CD8-positive, alpha-beta memory T cell (primary cell): ENCODE data around the gene VEGFA. TPM values are rescaled to one million over a fixed set of nuclear protein-coding genes. Genes with fewer than 3 reads are reported as not detected.

ENCODE experiments used
- CTCF ChIA-PET: fragments of 350-600 bp; sonication (Branson Sonifier 250); formaldehyde crosslinking; loops from one replicate; lab custom pipeline; 2021; ENCODE audit warnings: antibody characterized with exemption; lab: Charles Lee
- POLR2A ChIA-PET: fragments of 350-600 bp; sonication (Branson Sonifier 250); formaldehyde crosslinking; loops from one replicate; lab custom pipeline; 2021; ENCODE audit warnings: antibody characterized with exemption; lab: Charles Lee
- DNase-seq, 5 donors: peaks; one replicate each; pipeline versions ENCODE4 v3.0.0 to v3.0.0-alpha.2; 2020 to 2022; ENCODE audit warnings: mixed read lengths in 1 of 5
- H3K27ac ChIP-seq: one replicate; pipeline ENCODE4 v1.7.0; 2013; ENCODE audit warnings: low read depth, mild to moderate bottlenecking, low read length, moderate library complexity
- H3K27me3 ChIP-seq: 2 replicates; pipeline ENCODE4 v1.7.0; 2013; ENCODE audit warnings: low read length, mild to moderate bottlenecking; ENCODE audit not compliant: insufficient read depth, poor library complexity, severe bottlenecking
- H3K36me3 ChIP-seq: 2 replicates; pipeline ENCODE4 v1.7.0; 2013; ENCODE audit warnings: mild to moderate bottlenecking, low read length, moderate library complexity; ENCODE audit not compliant: insufficient read depth
- H3K4me1 ChIP-seq: 2 replicates; pipeline ENCODE4 v1.7.0; 2013; ENCODE audit warnings: mild to moderate bottlenecking, low read length, moderate library complexity; ENCODE audit not compliant: insufficient read depth
- H3K4me3 ChIP-seq: 2 replicates; pipeline ENCODE4 v1.7.0; 2013; ENCODE audit warnings: mild to moderate bottlenecking, low read length
- H3K9me3 ChIP-seq: 2 replicates; pipeline ENCODE4 v1.7.0; 2013; ENCODE audit warnings: mild to moderate bottlenecking, low read length
- H3K27ac Mint-ChIP-seq, 8 donors: one replicate each; pipeline ENCODE4 v1.8.0; 2020 to 2021; ENCODE audit warnings: mixed read lengths in 8 of 8, mild to moderate bottlenecking in 6 of 8, inconsistent platforms in 3 of 8, moderate library complexity in 3 of 8
- H3K27me3 Mint-ChIP-seq, 2 donors: one replicate each; pipeline ENCODE4 v1.8.0; 2020 to 2021; ENCODE audit warnings: mixed read lengths in 2 of 2, mild to moderate bottlenecking in 1 of 2, moderate library complexity in 1 of 2
- H3K36me3 Mint-ChIP-seq, 3 donors: one replicate each; pipeline ENCODE4 v1.8.0; 2020 to 2021; ENCODE audit warnings: mixed read lengths in 3 of 3, inconsistent platforms in 1 of 3, mild to moderate bottlenecking in 1 of 3
- H3K4me1 Mint-ChIP-seq, 3 donors: one replicate each; pipeline ENCODE4 v1.8.0; 2020 to 2021; ENCODE audit warnings: mixed read lengths in 3 of 3, inconsistent platforms in 1 of 3, mild to moderate bottlenecking in 1 of 3
- H3K4me3 Mint-ChIP-seq, 7 donors: one replicate each; pipeline ENCODE4 v1.8.0; 2020 to 2021; ENCODE audit warnings: mixed read lengths in 7 of 7, mild to moderate bottlenecking in 6 of 7, moderate library complexity in 4 of 7, inconsistent platforms in 2 of 7
- H3K9me3 Mint-ChIP-seq, 5 donors: one replicate each; pipeline ENCODE4 v1.8.0; 2020 to 2022; ENCODE audit warnings: mixed read lengths in 5 of 5, mild to moderate bottlenecking in 3 of 5, moderate library complexity in 2 of 5, inconsistent platforms in 1 of 5
- polyA plus RNA-seq: library from polyadenylated mRNA; unstranded; fragments of 300-500 nt; fragmentation: Illumina TruSeq; gene quantifications from one replicate; pipeline ENCODE4 v1.2.3, GENCODE V29; 2021
- total RNA-seq, 2 experiments: library from RNA; stranded (reverse); gene quantifications; one replicate each; pipeline ENCODE4 v1.2.3, GENCODE V29; 2021

Gene VEGFA
- total and polyA plus RNA-seq, 3 experiments from 2014 or later: 16.4 to 17.5 TPM; not detected in 1

- Histone ChIP-seq H3K27ac (peak overlapping the region; percentile 33), H3K27me3 (no peaks in the 10 kb centered on the region), H3K36me3 (no peaks in the 10 kb centered on the region), H3K4me1 (peaks cover 26% of the 10 kb centered on the region), H3K9me3 (peaks cover under 1% of the 10 kb centered on the region), H3K4me3 (peak overlapping the region; percentile 24)
- DNase-seq: no peak
- Mint-ChIP-seq H3K36me3 (peaks cover 0 to 4% (median 0%) of the 10 kb centered on the region in 3 donors), H3K4me1 (peaks cover 23 to 33% (median 28%) of the 10 kb centered on the region in 3 donors), H3K4me3 (peak overlapping the region in 6 of 7 donors; percentile 28 to 64 (median 50)), H3K27ac (peak overlapping the region; percentile 62 to 94 (median 90)), H3K27me3 (no peaks in the 10 kb centered on the region), H3K9me3 (peaks cover 3 to 12% (median 8%) of the 10 kb centered on the region in 5 donors)
- CTCF ChIA-PET: interaction anchor here (1.7 to 2.6 kb wide), 5 partner anchors 14 to 353 kb away, joined by 5 to 32 read pairs (median 30); partner anchors contain the start of gene VEGFA
- POLR2A ChIA-PET: interaction anchor here (1.2 kb wide), 1 partner anchor 43 kb away, joined by 4 read pairs; no protein-coding TSS in a partner anchor
These were observed 44.1 kb upstream of the VEGFA start for GRCh38 chr6:43725643-43726580.

- Histone ChIP-seq H3K9me3 (peaks cover 4% of the 10 kb centered on the region), H3K4me3 (no peak overlapping the region), H3K4me1 (peaks cover 26% of the 10 kb centered on the region), H3K27ac (no peak overlapping the region), H3K27me3 (no peaks in the 10 kb centered on the region), H3K36me3 (no peaks in the 10 kb centered on the region)
- POLR2A ChIA-PET: no interaction called here
- Mint-ChIP-seq H3K4me1 (peaks cover 23 to 33% (median 32%) of the 10 kb centered on the region in 3 donors), H3K27me3 (no peaks in the 10 kb centered on the region), H3K27ac (peak overlapping the region in 5 of 8 donors; percentile 7 to 93 (median 59)), H3K9me3 (peaks cover 3 to 19% (median 17%) of the 10 kb centered on the region in 5 donors), H3K36me3 (peaks cover 0 to 4% (median 0%) of the 10 kb centered on the region in 3 donors), H3K4me3 (no peak overlapping the region)
- no peak for DNase-seq
- CTCF ChIA-PET: no interaction called here
These were observed 42.4 kb upstream of the VEGFA start for GRCh38 chr6:43727634-43728033.

GRCh38 chr6:43728586-43728985, 41.4 kb upstream of the VEGFA start:
- H3K4me3 ChIP-seq: no peak overlapping the region
- no peaks in the 10 kb centered on the region for H3K36me3 ChIP-seq
- H3K9me3 ChIP-seq: peaks cover 4% of the 10 kb centered on the region
- Mint-ChIP-seq H3K9me3 (peaks cover 6 to 19% (median 17%) of the 10 kb centered on the region in 5 donors), H3K4me1 (peaks cover 23 to 33% (median 32%) of the 10 kb centered on the region in 3 donors), H3K27me3 (no peaks in the 10 kb centered on the region), H3K36me3 (peaks cover 0 to 7% (median 0%) of the 10 kb centered on the region in 3 donors), H3K27ac (peak overlapping the region in 3 of 8 donors; percentile 10 to 93 (median 26)), H3K4me3 (no peak overlapping the region)
- H3K27ac ChIP-seq: no peak overlapping the region
- ChIA-PET POLR2A (no interaction called here), CTCF (no interaction called here)
- H3K27me3 ChIP-seq: no peaks in the 10 kb centered on the region
- DNase-seq: no peak
- peaks cover 26% of the 10 kb centered on the region for H3K4me1 ChIP-seq

GRCh38 chr6:43729537-43729936, 40.5 kb upstream of the VEGFA start:
- Mint-ChIP-seq H3K27ac (no peak overlapping the region), H3K4me1 (peaks cover 15 to 30% (median 29%) of the 10 kb centered on the region in 3 donors), H3K9me3 (peaks cover 6 to 19% (median 17%) of the 10 kb centered on the region in 5 donors), H3K27me3 (no peaks in the 10 kb centered on the region), H3K4me3 (no peak overlapping the region), H3K36me3 (peaks cover 0 to 7% (median 0%) of the 10 kb centered on the region in 3 donors)
- ChIA-PET POLR2A (no interaction called here), CTCF (no interaction called here)
- Histone ChIP-seq H3K27ac (no peak overlapping the region), H3K4me3 (no peak overlapping the region), H3K4me1 (peaks cover 24% of the 10 kb centered on the region), H3K36me3 (no peaks in the 10 kb centered on the region), H3K9me3 (peaks cover 4% of the 10 kb centered on the region), H3K27me3 (no peaks in the 10 kb centered on the region)
- no peak for DNase-seq

- no peak overlapping the region for H3K4me3 ChIP-seq
- ChIA-PET POLR2A (no interaction called here), CTCF (no interaction called here)
- DNase-seq: no peak
- H3K4me1 ChIP-seq: peaks cover 15% of the 10 kb centered on the region
- H3K36me3 ChIP-seq: no peaks in the 10 kb centered on the region
- peak overlapping the region in 1 of 8 donors; percentile 69 for H3K27ac Mint-ChIP-seq
- H3K9me3 ChIP-seq: peaks cover 4% of the 10 kb centered on the region
- peaks cover 6 to 19% (median 17%) of the 10 kb centered on the region in 5 donors for H3K9me3 Mint-ChIP-seq
- H3K27ac ChIP-seq: no peak overlapping the region
- H3K4me1 Mint-ChIP-seq: peaks cover 5 to 22% (median 22%) of the 10 kb centered on the region in 3 donors
- no peak overlapping the region for H3K4me3 Mint-ChIP-seq
- H3K27me3 ChIP-seq: no peaks in the 10 kb centered on the region
- peaks cover 0 to 7% (median 0%) of the 10 kb centered on the region in 3 donors for H3K36me3 Mint-ChIP-seq
- no peaks in the 10 kb centered on the region for H3K27me3 Mint-ChIP-seq
These were observed 39.4 kb upstream of the VEGFA start for GRCh38 chr6:43730634-43731033.

GRCh38 chr6:43733471-43734293, 36.3 kb upstream of the VEGFA start:
- H3K36me3 ChIP-seq: no peaks in the 10 kb centered on the region
- peaks cover 6 to 19% (median 17%) of the 10 kb centered on the region in 5 donors for H3K9me3 Mint-ChIP-seq

GRCh38 chr6:43734294-43734665, 35.7 kb upstream of the VEGFA start:
- H3K27ac ChIP-seq: no peak overlapping the region
- POLR2A ChIA-PET: no interaction called here
- H3K4me3 Mint-ChIP-seq: no peak overlapping the region
- H3K9me3 Mint-ChIP-seq: peaks cover 6 to 19% (median 16%) of the 10 kb centered on the region in 5 donors
- peak overlapping the region in 3 of 8 donors; percentile 26 to 95 (median 38) for H3K27ac Mint-ChIP-seq
- CTCF ChIA-PET: interaction anchor here (1.4 kb wide), 1 partner anchor 35 kb away, joined by 5 read pairs; no protein-coding TSS in a partner anchor
- H3K9me3 ChIP-seq: peaks cover 4% of the 10 kb centered on the region
- H3K27me3 ChIP-seq: no peaks in the 10 kb centered on the region
- H3K4me3 ChIP-seq: no peak overlapping the region
- H3K4me1 Mint-ChIP-seq: peaks cover 2 to 14% (median 10%) of the 10 kb centered on the region in 3 donors
- H3K4me1 ChIP-seq: peaks cover 12% of the 10 kb centered on the region
- H3K36me3 ChIP-seq: no peaks in the 10 kb centered on the region
- no peak for DNase-seq
- H3K36me3 Mint-ChIP-seq: peaks cover 0 to 7% (median 0%) of the 10 kb centered on the region in 3 donors
- H3K27me3 Mint-ChIP-seq: no peaks in the 10 kb centered on the region

More at GRCh38 chr6:43733471-43734293, 36.3 kb upstream of the VEGFA start:
- peak in 2 of 5 donors; percentile 30 to 63 for DNase-seq
- Histone ChIP-seq H3K4me1 (peaks cover 12% of the 10 kb centered on the region), H3K4me3 (no peak overlapping the region), H3K27me3 (no peaks in the 10 kb centered on the region), H3K27ac (no peak overlapping the region), H3K9me3 (peaks cover 4% of the 10 kb centered on the region)
- Mint-ChIP-seq H3K4me1 (peaks cover 2 to 14% (median 10%) of the 10 kb centered on the region in 3 donors), H3K27ac (peak overlapping the region in 6 of 8 donors; percentile 25 to 95 (median 69)), H3K27me3 (no peaks in the 10 kb centered on the region), H3K36me3 (peaks cover 0 to 7% (median 0%) of the 10 kb centered on the region in 3 donors), H3K4me3 (peak overlapping the region in 1 of 7 donors; percentile 15)
- POLR2A ChIA-PET: no interaction called here
- CTCF ChIA-PET: interaction anchor here (1.4 kb wide), 1 partner anchor 36 kb away, joined by 5 read pairs; no protein-coding TSS in a partner anchor
